Activated T-cell treated with anti-CD3 and anti-CD28 coated beads, Interleukin-2, amount 50 U/mL, for 48 hours (primary cell): ENCODE results near the gene ING5.

Source experiments
- DNase-seq, 2 experiments: peaks; one replicate each; pipeline ENCODE4 v3.0.0-alpha.2; 2020

Gene ING5

DNA sequence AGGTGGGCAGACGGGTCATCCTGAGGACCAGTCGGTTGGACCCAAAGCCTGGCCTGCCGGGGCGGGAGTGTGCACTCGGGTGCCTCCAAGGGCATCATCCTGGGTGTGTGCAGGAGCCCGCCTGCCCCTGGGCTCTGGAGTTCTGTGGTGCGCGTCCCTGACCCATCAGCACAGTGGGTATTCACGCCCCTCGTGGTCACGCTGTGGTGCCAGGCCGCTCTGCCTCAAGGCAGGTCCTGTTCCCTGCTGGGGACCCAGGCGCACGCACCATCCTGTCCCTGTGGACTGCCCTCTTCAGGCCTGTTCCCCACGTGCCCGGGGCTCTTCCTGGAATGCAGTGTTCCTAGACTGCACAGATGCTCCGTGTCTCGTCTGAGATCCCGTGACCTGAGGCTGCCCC, 18.3 kb downstream of the ING5 start:
- no peak for DNase-seq

GRCh38 chr2:241720560-241720959, 18.7 kb downstream of the ING5 start:
- no peak for DNase-seq

DNA sequence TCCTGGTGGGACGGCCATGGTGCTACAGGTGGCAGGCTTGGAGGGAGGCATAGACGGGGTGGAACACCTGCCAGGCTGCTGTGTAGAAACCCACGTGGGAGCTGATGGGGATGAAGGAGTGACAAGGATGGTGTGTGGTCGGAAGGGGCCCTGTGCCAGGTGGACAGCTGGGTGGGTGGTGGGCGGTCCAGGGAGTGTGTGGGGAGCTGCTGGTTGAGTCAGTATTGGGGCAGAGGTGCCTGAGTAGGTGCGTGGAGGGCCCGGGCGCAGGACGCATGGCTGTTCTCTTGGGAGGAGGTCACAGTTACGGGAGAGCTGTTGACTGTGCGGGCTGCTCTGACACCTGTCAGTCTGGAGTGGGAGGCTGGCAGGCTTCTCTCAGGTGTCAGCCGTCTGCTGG, 20.0 kb downstream of the ING5 start:
- DNase-seq = no peak

DNA sequence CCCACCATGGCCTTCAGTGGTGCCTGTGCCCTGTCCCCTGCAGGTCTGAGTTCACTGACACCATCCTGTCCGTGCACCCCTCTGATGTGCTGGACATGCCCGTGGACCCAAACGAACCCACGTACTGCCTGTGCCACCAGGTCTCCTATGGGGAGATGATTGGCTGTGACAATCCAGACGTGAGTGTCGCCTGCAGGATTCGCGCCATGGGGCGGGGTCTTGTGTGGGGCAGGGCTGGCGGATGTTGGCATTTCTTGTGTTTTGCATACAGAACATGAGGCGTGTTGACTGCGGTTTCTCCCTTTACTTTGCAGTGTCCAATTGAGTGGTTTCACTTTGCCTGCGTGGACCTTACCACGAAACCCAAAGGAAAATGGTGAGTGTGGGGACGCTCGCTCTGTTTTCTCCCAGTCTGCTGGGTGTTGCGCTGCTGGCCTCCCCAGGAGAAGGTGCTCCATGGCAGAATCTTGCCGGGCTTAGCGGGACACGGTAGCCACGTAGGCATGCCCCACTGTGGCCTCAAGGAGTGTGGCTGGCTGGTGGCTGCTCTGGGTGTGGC, 21.1 kb downstream of the ING5 start:
- DNase-seq = no peak

DNA sequence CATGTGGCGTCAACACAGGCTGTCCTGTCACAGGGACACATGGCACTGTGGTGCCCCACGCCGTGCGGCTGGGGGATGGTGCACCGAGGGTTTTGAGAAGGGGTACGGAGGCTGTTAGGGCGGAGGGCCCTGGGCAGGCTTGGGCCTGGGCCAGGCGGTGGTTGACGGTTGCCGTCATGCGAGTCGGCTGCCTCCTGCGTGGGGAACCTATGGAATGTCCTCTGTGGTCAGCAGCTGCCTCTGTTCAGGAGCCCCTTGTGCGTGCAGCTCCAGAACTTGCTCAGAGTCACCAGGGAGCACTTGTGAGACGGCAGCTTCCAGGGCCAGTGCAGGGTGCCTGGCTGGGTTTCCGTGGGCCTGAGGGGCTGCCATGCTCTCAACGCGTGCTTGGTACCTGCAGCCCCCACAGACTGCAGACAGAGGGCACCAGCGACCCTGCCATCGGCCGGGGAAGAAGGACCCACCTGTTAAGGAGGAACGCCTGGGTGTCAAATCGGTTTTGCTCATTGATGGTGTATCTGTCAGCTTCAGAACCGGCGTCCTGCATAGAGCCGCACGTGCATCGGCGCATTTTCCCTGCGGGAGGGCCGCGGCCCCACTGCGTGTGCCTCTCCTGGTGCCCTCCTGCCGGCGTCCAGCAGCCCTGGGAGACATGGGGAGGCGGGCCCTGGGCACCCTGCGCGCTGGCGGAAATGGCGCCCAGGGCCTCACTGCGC, 22.6 kb downstream of the ING5 start:
- peak in 1 of 2 experiments; percentile 47 for DNase-seq

DNA sequence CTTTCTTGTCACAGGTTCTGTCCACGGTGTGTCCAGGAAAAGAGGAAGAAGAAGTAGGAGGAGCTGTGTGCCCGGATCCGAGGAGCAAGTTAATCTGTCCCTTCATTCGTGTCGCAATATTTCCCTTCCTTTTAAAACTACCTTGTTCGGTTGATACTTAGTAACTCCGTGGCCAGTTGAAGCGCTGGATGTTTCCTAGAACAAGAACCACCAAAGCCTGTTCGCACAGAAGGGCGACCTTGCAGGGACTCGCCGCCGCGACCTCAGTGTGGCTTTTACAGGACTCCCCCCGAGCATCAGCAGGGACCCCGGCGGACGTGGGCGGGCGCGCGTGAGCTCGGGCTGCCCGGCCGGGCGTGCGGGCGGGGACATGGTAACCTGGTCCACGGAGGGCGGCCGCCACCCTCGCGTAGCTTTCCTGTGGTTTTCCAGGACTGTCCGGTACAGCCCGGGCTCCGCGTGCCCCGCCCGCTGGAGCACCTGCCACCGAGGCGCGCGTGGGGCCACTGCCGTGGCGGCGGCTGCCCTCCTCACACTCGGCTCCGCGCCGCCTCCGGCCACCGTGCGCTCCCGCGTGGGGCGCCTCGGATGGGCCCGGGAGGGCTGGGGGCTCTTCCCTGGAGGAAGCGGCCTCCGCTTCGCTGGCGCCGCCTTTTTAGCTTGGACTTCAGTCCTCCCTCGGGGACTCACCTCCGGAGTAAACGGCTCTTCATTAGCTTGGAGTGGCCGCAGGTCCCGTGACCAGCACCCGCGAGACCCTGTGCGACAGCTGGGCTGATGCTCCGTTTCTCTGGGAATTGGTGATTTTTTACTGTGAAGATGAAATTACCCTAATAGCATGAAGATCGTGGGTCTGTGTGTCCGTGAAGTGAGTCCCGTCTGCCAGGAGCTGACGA, 23.4 kb downstream of the ING5 start:
- no peak for DNase-seq

- DNase-seq = no peak
These were observed 24.6 kb downstream of the ING5 start for GRCh38 chr2:241726459-241726858.

DNA sequence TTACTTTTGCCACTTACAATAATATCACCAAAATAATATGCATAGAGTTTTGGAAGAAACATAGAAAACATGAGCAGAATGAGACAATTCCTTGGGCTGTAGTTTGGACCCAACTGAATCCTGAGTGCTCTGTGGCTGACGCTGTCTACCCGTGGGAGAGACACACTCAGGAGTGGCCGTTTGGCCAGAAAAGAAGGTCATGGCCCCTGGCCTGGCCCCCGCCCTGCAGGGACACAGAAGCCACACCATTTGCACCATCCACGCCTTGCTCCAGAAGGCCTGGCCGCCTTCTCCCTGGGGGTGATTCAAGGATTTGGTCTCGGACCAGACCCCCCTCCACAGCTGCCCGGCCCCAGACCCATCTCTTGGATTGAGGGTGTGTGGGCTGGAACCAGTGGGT, 26.2 kb downstream of the ING5 start:
- no peak for DNase-seq

DNA sequence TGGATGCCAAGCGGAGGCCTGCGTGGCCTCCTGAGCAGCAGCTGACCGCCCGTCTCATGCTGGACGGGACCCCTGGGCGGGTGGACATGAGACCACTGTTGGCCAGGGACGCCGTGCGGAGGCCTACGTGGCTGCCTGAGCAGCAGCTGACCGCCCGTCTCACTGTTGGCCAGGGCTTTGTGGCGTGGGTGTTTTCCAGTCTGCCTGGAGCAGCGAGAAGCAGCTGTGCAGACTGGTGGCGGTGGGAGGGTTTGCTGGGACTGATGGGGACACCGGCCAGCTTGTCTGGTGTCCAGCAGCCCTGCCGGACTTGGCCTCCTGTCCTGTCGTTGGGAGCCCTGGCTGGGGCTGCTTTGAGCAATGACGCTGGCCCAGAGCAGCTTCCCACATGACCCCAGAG, 26.8 kb downstream of the ING5 start:
- DNase-seq = no peak

GRCh38 chr2:241729868-241730267, 28.0 kb downstream of the ING5 start:
- no peak for DNase-seq

GRCh38 chr2:241730671-241731293, 28.9 kb downstream of the ING5 start:
- peak; percentile 50 to 63 for DNase-seq

DNA sequence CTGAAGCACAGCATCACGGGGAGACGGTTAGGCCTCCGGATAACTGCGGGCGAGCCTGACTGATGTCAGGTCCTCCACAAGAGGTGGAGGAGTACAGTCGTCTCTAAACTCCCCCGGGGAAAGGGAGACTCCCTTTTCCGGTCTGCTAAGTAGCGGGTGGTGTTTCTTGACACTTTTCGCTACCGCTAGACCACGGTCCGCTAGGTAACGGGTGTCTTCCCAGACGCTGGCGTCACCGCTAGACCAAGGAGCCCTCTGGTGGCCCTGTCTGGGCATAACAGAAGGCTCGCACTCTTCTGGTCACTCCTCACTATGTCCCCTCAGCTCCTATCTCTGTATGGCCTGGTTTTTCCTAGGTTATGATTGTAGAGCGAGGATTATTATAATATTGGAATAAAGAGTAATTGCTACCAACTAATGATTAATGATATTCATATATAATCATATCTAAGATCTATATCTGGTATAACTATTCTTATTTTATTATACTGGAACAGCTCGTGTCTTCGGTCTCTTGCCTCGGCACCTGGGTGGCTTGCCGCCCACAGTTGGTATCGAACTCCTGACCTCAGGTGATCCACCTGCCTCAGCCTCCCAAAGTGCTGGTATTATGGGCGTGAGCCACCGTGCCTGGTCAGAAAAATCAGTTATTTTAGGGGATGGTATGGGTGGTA, 30.8 kb downstream of the ING5 start:
- peak; percentile 81 to 84 for DNase-seq

DNA sequence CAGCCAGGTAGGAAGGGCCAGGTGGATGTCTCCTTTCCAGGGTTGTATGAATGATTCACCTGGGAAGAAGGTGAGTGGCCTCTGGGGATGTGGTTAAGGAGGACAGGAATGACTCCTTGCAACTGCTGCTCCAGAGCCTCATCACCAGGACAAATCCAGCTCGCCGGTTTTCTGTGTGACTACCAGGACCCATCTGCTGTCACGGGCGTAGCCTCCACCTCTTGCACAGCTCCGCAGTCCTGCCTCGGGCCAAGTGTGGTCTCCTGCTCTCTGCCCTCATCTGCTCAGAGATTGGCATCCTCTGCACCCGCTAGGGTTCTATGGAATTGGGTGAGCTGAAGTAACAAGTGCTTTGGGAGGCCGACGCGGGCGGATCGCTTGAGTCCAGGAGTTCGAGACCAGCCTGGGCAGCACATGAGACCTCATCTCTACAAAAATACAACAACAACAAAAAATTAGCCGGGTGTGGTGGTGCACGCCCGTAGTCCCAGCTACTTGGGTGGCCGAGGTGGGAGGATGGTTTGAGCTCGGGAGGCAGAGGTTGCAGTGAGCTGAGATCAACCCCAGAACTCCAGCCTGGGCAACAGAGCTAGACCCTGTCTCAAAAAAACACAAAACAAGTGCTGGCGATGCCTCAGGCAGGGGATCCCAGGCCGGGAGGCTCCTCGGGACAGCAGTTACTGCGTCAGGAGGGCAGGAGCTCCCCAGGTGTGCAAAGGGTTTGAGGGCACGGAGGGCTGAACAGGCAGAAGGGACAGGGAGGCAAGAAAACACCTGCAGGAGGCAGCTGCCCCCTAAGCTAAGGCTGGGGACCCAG, 31.8 kb downstream of the ING5 start:
- no peak for DNase-seq

DNA sequence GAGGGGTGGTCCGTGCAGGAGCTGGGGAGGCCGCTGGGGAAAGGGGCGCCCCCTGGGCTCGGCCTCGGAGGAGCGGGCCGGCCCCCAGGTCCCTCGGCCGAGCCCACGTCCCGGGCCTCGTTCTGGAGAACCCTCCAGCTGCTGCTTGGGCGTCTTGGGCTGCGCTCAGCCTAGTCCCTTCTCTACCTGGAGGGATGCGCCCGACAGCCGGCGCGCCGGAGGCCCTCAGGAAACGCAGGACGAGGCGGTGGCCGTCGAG, 32.3 kb downstream of the ING5 start:
- DNase-seq = no peak

DNA sequence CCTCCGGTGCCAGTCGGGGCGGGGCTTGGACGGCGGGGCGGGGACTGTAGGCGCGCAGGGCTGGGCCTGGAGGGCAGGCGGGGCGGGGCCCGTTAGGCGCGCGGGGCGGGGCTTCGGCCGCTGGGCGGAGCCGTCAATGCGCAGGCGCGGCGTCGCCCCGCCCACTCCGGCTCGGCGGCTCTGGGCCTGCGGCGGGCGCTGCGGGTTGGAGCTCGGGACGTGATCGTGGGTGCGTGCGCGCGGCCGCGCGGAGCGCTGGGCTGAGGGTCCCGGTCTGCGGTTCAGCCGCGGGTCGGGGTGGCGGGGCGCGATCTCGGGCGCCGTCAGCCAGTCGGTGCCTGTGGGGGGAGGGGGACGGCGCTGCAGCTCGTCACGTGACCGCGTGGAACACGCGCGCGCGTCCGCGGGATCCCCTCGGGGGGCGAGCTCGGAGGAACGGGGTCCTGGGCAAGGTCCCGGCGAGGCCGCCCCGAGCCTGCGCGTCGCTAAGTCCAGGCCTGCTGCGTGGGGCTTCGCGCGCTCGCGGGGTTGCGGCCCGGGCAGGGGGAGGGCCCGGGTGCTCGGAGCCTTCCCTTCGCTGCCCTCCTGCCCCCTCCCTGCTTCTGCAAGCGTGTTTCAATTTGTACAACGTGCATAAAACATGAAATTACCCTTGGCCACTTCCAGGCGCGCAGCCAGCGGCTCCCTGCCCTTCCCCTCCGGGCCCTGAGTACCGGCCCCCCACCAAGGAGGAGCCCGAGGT, 32.8 kb downstream of the ING5 start, which contains the start of gene D2HGDH:
TSS of gene D2HGDH (plus strand) at position 164 of the 742 bp plus-strand sequence. CDS start 595 bp downstream, outside the sequence.
- peak; percentile 94 to 96 for DNase-seq

DNA sequence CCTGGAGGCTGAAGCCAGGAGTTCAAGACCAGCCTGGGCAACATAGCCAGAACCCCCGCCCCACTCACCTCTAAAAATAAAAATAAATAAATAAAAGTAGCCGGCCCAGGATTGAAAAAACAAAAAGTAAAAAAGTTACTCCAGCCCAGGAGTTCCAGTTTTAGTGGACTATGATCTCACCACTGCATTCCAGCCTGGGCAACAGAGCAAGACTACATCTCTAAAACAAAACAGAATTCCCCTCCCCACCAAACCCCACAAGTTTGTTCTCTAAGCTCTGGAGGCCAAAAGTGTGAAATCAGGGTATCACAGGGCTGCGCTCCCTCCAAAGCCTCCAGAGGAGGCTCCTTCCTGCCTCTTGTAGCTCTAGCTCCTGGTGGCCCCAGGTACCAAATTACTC, 34.3 kb downstream of the ING5 start:
- DNase-seq = no peak

DNA sequence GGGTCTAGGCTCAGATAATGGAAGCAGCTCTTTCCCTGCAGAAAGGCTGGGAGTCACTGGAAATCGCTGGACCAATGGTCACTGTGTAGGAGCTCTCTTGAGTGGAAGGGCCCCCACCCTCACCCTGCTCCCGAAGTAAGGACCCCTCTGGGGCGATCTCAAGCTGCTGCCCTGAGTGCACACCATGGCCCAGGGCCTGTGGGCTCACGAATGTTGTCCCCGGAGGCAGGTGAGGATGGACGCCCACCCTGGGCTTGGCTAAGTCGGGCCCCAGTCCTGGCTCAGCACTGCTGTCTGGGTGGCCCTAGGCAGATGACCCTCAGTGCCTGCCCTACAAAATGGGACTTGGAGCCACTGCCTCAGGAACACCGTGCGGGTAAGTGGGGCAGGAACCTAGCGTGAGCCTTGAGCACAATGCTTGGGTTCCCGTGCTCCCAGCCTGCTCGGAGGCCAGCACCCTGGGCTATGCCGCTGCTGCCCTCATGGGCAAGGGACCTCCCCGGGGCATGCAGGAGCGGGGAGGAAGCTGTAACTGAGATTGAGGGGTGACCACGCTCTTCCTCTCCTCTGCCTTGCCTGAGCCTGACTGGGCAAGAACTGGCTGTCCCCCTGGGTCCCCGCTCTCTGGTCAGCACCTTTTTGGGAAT, 36.3 kb downstream of the ING5 start:
- no peak for DNase-seq

- no peak for DNase-seq
These were observed 37.3 kb downstream of the ING5 start for GRCh38 chr2:241739177-241739576.

- peak; percentile 83 to 85 for DNase-seq
These were observed 37.8 kb downstream of the ING5 start for GRCh38 chr2:241739651-241740050.

- peak; percentile 57 to 63 for DNase-seq
These were observed 39.2 kb downstream of the ING5 start for GRCh38 chr2:241741016-241741415.
